HG02970 (cell line): Measurements from ENCODE around the gene EDEM2.
A peak's percentile ranks its signal among the peaks of the same experiment; 100 is the strongest.
"Not testable (repeated sequence)": the region's sequence is repeated elsewhere in the genome, so short reads cannot be mapped to it uniquely, and the experiment has no call there.

Experiments
- ATAC-seq: cut with Tn5 transposase; IDR thresholded peaks from one replicate; pipeline ENCODE4 v1.9.1; 2021; ENCODE audit warnings: mild to moderate bottlenecking, moderate library complexity, moderate number of reproducible peaks; ENCODE audit not compliant: unreplicated experiment, low FRiP score

The EDEM2 gene

DNA sequence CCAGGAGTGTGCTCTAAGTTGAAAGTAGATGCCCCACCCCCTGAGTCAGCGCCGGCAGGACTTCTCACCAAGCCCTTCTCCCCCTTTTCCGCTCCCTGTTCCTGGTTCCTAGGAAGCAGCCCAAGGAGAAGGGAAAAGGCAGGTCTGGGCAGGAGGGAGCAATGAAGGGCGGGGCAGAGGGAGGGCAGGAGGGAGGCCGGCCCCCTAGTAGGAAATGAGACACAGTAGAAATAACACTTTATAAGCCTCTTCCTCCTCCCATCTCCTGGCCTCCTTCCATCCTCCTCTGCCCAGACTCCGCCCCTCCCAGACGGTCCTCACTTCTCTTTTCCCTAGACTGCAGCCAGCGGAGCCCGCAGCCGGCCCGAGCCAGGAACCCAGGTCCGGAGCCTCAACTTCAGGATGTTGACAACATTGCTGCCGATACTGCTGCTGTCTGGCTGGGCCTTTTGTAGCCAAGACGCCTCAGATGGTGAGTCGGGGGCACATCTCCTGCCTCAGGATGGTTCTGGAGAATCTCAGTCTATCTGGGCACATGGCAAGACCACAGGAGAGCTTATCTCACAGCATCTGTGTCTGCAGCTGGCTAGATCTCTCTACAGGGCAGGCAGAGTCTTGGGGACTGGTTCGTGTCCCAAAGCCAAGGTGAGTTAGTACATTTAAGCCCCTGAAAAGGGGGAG lies 24.8 kb upstream of the EDEM2 start, which contains the start of gene PROCR:
TSS of gene PROCR (plus strand) at position 320 of the 681 bp plus-strand sequence. CDS start at position 403, 83 bp downstream.
- no peak for ATAC-seq

GRCh38 chr20:35171438-35171752 lies 24.3 kb upstream of the EDEM2 start:
- ATAC-seq: no peak

GRCh38 chr20:35168701-35169409 lies 21.7 kb upstream of the EDEM2 start:
- ATAC-seq: not testable (repeated sequence)

DNA sequence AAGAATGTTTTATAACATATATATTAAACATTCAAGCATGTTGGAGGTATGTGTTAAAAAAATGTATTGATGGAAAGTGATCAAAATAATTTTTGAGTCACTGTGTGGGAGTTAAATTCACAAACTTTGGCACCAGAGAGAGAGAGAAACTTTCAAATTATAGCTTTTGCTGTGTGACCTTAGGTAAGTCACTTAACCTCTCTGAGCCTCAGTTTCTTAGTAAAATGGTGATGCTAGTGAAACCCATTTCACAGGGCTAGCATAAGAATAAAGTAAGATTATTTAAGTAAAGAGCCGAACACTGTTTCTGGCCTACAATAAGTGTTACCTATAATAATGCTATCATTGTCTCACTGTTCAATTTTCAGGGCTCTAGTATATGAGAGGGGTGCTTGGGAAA lies 20.7 kb upstream of the EDEM2 start:
- no peak for ATAC-seq

GRCh38 chr20:35166242-35166830 lies 19.2 kb upstream of the EDEM2 start:
- ATAC-seq: no peak

- ATAC-seq: no peak
Observed at GRCh38 chr20:35165221-35166185, 18.4 kb upstream of the EDEM2 start.

GRCh38 chr20:35164531-35164930 lies 17.4 kb upstream of the EDEM2 start:
- not testable (repeated sequence) for ATAC-seq

DNA sequence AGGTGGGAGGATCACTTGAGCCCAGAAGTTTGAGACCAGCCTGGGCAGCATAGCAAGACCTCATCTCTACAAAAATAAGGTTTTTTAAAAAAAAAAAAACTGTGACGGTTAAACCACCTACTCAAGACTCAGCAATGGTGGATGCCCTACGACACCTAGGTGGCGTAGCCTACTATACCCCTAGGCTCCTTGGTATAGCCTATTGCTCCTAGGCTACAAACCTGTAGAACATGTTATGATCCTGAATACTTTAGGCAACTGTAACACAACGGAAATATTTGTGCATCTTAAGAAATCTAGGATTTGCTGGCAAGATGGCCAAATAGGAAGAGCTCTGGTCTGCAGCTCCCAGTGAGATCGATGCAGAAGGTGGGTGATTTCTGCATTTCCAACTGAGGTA lies 13.2 kb upstream of the EDEM2 start:
- ATAC-seq: not testable (repeated sequence)

DNA sequence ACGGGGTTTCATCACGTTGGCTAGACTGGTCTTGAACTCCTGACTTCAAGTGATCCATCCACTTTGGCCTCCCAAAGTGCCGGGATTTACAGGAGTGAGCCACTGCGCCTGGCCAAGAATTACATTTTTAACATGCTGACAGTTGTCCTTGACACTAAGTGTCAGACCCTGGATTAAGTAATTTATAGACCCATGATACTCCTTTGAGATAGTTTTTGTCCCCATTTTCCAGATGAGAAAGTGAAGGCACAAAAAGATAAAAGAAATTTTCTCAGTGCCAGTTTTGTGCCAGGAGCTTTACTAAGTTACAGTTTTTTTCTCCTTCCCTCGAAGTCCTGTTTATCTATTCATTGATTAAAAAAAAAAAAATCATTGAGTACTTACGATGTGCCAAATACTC lies 9.8 kb upstream of the EDEM2 start:
- ATAC-seq: no peak

- no peak for ATAC-seq
Observed at GRCh38 chr20:35155936-35156335, 8.8 kb upstream of the EDEM2 start.

DNA sequence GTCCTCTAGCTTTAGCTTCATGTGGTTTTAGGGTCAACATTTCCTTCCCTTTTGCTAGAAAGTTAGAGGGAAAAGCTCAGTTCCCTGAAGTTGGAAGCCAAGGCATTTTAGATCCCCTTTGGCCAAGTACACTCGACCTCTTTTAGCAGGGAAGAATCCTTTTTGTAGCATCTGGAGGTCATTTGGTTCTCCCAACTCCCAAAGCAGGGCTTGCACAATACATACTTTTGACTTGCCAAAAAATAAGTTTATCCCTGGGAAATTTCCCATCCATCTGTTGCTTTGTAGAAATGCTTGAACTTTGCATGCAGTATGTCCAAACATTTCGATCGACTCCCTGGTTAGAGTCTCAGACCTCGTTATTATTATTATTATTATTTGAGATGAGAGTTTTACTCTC lies 4.6 kb upstream of the EDEM2 start:
- ATAC-seq: no peak

DNA sequence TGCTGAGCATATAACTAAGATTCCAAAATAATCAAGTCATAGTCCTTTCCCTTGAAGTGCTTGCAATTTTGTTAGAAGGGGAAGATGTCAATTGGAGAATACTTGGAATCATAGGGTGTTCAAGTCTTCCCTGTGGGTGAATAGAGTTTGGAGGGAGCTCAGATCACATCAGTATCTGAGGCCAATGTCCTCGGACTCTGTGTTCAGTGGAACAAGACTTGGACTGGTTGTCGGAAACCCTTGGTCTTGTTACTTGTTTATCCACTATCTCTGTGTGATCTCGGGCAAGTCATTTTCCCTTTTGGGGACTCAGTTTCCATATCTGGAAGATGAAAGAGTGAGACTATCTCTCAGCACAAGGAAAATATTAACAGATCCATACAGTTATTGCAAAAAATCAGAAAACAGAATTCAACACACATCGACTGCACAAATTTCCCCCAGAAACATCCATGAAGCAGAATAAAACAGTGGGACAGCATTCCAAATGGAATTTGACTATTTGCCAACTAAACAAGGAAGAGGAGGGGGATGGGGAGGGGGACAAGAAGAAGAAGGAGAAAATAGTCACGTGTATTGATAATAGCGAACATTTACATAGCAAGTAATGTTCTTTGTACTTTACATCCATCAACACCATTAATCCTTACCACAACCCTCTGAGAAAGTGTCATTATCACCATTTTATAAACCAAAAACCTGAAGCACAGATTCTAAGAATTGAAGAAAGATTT lies 3.9 kb upstream of the EDEM2 start:
- no peak for ATAC-seq

DNA sequence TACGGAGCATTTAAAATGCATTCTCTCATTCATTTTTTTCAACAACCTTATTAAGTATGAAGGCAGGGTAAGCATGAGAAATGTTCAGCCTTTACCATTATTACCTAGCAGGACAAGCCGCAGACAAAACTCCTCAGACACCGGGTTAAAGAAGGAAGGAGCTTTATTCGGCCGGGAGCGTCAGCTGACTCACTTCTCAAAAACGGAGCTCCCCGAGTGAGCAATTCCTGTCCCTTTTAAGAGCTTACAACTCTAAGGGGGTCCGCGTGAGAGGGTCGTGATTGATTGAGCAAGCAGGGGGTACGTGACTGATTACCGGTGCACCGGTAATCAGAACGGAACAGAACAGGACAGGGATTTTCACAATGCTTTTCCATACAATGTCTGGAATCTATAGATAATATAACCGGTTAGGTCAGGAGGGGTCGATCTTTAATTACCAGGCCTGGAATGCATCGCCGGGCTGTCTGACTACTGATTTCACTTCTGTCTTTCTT lies 487 bp upstream of the EDEM2 start:
- peak; percentile 17 for ATAC-seq

DNA sequence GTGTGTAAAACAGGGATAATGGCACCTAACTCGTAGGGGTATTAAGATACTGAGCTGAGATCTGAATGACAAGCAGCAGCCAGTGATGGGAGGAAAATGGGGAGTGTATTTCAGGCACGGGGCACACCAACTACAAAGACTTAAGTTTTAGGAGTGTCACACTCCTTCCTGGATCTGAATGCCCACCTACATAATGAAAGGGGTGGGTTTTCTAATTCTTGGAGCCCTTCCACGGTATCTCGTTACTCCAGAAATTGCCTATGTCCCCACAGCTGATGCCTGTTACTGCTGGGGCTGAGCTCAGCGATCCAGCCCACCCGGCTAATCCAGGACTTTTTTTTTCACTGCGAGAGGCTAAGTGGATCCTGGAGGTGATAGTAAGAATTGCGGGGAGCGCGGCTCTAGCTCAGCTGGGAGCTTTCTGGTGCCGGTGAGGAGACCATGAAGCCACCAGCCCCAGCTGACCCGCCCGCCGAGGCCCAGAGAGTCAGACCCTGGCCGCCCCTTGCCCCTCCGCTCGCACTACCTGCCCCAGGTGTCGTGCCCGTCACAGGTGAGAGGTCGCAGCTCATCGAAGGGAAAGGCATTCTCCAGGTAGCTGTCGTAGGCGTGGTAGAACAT lies 727 bp downstream of the EDEM2 start:
- no peak for ATAC-seq

DNA sequence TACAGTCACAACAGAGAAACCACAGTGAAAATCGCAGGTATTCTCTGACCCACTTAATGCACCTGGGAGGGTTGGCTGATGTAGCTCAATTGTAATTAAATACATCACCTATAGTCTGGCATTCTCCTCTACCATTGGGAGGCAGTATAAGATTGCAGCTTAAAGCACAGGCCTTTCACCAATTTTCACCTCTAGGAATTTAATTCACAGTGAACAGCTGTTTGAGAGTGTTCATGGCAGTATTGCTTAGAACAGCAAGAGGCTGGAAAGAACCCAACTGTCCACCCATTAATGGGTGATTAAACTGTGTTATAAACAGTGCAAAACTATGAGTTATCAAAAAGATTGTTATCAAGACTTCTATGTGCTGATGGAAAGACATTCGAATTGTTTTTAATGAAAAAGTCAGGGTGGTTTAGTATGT lies 2.0 kb downstream of the EDEM2 start:
- no peak for ATAC-seq

GRCh38 chr20:35144694-35145093 lies 2.4 kb downstream of the EDEM2 start:
- no peak for ATAC-seq

GRCh38 chr20:35135867-35136586 lies 11.1 kb downstream of the EDEM2 start:
- no peak for ATAC-seq

DNA sequence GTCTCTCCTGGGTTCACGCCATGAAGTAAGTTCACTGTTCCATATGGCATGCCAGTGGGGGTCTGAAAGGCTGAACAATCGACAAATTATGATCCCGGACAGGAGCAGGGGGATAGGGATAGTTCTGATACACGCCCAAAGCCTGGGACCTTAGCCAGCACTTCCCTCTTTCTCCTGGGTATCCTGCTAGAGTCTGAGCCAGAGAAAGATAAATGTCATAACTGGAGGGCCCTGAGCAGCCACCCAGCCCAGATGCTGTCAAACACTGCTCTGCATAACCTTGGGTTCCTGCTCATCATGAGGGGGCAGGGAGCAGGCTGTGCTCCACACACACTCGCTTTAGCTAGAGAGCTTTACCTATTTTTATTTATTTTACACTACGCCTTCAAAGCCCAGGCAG lies 12.3 kb downstream of the EDEM2 start:
- no peak for ATAC-seq

- ATAC-seq: no peak
Observed at GRCh38 chr20:35134472-35134871, 12.7 kb downstream of the EDEM2 start.
